HG03354 (cell line): ENCODE data around the gene SMC6.
A peak's percentile ranks its signal among the peaks of the same experiment; 100 is the strongest.

Experiments
- ATAC-seq: cut with Tn5 transposase; IDR thresholded peaks from one replicate; pipeline ENCODE4 v1.9.1; 2021; ENCODE audit warnings: mild to moderate bottlenecking; ENCODE audit not compliant: unreplicated experiment, poor library complexity, severe bottlenecking

The SMC6 gene

DNA sequence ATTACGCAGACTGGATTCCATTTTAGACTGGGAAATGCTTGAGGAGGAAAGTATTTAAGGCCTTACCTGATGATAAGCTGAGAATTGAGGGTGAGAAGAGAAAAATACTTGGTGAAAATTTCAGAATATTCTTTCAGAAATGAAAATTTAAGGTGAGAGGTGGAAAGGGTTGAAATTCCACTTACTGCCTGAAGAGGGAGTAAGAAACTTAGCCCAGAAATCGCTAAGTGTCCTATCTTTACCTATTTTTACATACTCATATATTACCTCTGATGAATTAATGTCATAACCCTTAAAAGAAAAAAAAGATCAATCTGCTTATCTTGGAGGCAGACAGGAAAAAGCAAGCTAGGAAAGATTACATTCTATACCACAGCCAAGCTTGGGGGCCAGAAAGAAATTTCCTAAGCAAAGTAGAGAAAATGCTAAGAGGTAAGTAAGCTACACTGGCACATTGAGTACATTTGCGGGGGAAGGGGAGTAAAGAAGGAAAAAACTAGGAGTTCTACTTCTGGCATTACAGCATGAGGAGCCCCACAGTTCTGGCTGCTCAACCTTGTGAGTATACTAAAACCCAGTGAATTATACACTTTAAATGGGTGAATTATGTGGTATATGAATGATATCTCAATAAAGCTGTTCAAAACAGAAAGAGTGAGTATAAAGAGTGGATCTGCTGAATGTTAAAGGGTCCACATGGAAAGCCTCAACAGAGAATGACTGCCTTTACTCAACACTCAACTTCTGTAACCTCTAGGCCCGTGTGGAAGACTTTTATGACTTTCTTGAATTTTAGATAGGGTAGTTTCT is 33.8 kb downstream of the SMC6 start:
- ATAC-seq, result peak; percentile 86

DNA sequence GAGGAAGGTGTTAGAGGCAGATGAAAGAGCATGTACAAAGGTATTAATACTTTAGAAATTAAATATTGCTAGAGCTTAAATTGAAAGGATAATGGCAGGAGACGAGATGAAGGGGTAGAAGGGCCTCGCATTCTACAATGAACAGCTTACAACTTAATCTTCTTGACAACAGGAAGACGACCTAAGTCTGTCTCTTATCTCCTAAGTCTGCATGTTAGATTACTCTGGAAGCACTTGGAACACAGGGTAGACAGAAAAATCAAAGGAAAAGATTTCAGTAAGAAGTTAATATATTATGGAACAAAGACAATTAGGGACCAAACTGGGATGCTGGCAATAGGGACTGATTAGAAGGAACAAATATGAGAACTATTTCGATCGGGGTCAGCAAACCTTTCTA is 34.9 kb downstream of the SMC6 start:
- no peak for ATAC-seq

DNA sequence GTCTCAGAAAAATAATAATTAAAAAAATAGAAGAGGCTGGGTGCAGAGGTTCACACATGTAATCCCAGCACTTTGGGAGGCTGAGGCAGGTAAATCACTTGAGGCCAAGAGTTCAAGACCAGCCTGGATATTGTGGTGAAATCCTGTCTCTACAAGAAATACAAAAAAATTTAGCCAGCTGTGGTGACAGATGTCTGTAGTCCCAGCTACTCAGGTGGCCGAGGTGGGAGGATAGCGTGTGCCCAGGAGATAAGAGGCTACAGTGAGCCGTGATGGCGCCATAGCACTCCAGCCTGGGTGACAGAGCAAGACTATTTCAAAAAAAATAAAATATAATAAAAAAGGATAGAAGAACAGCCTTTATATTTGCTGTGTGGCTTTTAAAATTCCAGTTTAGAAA is 35.9 kb downstream of the SMC6 start:
- no peak for ATAC-seq

- ATAC-seq, result no peak
Observed at GRCh38 chr2:17713291-17713690, 40.3 kb downstream of the SMC6 start.

GRCh38 chr2:17710547-17711248 is 42.9 kb downstream of the SMC6 start:
- no peak for ATAC-seq

DNA sequence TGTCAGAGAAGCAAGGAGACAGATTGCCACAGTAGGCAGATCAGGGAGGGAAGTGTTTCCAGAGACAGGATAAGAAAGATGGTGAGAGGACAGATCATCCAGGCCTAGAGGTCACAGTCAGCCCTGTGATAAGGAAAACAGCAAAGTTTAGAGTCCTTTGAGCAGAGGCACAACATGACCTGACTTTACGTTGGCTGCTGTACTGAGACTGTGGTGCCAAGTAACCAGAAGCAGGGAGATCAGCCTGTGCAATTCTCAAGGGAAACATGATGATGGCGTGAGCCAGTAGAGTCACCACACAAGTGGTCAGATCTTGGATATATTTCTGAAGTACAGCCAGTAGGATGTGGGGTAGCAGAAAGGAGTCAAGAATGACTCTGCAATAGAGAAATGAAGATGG is 43.7 kb downstream of the SMC6 start:
- no peak for ATAC-seq

GRCh38 chr2:17708501-17708900 is 45.1 kb downstream of the SMC6 start:
- no peak for ATAC-seq

GRCh38 chr2:17706845-17707244 is 46.8 kb downstream of the SMC6 start:
- no peak for ATAC-seq

GRCh38 chr2:17690776-17691175 is 62.8 kb downstream of the SMC6 start:
- ATAC-seq, result no peak

DNA sequence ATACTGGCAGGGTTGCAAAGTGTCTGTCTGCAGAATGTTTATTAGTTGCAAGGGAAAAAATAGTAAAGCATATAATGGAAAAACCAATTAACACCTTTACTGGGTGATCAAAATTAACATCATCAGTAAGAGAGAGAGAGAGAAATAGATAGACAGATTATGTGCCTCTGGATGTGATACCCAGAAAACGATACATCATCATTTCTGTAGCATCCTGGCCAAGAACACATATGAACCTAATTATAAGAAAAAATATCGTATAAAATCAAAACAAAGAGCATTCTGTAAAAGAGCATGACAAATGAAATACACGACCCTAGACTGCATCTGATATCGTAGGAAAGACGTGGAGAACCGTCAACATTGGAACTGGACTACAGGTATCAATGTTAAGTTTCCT is 64.6 kb downstream of the SMC6 start:
- ATAC-seq, result no peak

GRCh38 chr2:17688600-17688999 is 65.0 kb downstream of the SMC6 start:
- ATAC-seq, result no peak

GRCh38 chr2:17683981-17684380 is 69.6 kb downstream of the SMC6 start:
- ATAC-seq, result no peak

GRCh38 chr2:17682098-17682857 is 71.3 kb downstream of the SMC6 start:
- ATAC-seq, result no peak

GRCh38 chr2:17680119-17680518 is 73.5 kb downstream of the SMC6 start:
- ATAC-seq, result no peak

DNA sequence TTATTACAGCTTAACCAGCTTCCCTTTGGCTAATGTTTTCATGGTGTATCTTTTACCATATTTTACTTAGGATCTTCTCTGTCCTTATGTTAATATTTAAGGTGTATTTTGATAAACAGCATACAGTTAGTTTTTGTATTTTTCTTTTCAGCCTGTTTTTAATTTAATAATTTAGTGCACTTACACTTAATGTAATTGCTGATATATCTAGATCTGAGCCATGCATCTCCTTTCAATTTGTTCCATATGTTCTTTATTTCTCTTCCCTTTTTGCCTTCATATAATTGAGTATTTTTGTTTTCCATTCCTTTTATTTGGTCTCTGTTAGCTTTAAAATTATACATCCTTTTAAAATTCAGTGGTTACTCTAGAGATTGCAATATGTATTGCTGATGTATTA is 78.8 kb downstream of the SMC6 start:
- ATAC-seq, result no peak

- ATAC-seq, result peak; percentile 40
Observed at GRCh38 chr2:17672583-17673317, 80.9 kb downstream of the SMC6 start.

DNA sequence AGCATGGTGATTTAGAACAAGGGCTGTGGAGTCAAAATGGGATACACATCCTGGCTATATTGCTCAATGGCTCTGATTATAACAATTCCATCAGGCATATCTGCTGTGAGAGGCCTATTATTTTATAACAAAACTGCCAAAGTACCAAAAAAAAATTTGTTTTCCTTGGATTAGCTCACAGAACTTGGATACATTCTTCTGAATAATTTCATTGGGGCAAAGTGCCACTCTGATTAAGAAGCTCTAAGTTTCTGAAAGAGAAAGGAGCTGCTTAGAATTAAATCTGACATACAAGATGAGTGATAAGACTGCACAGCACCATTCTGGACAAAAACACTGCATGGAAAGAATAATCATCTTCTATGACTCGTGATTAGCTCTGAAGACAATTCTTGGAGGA is 85.7 kb downstream of the SMC6 start:
- no peak for ATAC-seq

DNA sequence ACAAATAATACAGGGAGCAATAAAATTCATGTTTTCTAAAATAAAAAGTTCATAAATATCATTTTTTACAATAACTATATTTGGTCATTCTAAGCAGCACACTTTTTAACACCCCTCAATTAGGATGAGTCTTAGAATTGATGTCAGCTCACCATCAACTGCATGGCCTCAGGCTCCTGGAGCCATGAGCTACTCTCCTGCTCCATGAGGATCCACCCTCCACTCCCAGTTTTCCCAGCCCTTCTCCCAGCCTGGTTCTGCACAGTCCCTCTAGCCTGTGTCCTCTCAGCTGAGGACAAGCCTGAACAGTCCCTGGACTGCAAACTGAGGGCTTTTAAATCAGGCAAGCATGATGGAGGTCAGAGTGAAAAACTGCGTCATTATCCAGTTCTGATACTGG is 89.1 kb downstream of the SMC6 start:
- ATAC-seq, result no peak

GRCh38 chr2:17662723-17663122 is 90.9 kb downstream of the SMC6 start:
- ATAC-seq, result no peak

- no peak for ATAC-seq
Observed at GRCh38 chr2:17661460-17661859, 92.2 kb downstream of the SMC6 start.
